NCI-H2196 treated with DMSO at 0.1 percent for 48 hours (cell line): Measurements from ENCODE around the gene SLCO6A1.

Experiments used
- DNase-seq: peaks from one replicate; lab custom pipeline; 2025; ENCODE audit not compliant: unreplicated experiment; lab: John Stamatoyannopoulos, UW

SLCO6A1 gene

GRCh38 chr5:102451082-102451481 lies 47.7 kb downstream of the SLCO6A1 start:
- DNase-seq, result no peak

DNA sequence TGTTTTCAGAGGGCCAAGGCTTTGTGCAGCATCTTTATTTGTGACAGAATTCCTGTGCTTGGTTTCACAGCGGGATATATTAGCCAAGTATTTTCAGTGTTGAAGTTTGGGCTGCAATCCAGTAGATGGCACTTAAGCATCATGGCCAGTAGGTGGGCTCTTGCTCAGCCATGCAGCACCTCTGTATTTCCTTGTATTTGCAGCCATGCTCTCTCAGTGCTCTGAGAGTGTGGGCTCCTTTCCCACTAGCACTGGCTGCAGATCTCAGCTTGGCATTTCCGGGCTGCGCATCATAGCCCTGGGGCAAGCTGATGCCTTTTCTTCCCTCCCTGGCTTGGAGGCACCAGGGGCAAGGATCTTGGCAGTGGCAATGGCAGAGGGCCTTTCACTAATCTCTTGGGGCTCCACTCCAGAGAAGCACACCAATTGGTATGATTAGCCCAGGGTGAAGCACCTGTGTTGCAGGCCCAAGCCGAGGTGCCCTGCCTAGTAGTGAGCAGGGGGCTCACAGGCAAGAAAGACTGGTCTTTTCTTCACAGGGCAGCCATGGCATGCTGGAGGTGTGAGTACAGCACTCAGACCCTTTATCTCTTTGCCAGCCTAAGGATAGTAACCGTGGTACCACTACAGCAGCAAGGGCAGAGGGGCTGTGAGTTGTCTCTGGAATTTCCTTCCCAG lies 48.3 kb downstream of the SLCO6A1 start:
- DNase-seq, result no peak

- no peak for DNase-seq
Observed at GRCh38 chr5:102433473-102433872, 65.3 kb downstream of the SLCO6A1 start.

DNA sequence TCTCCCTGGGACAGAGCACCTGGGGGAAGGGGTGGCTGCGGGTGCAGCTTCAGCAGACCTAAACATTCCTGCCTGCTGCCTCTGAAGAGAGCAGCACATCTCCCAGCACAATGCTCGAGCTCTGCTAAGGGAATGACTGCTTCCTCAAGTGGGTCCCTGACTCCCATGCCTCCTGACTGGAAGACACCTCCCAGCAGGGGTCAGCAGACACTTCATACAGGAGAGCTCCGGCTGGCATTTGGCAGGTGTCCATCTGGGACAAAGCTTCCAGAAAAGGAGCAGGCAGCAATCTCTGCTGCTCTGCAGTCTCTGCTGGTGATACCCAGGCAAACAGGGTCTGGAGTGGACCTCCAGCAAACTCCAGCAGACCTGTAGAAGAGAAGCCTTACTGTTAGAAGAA lies 77.2 kb downstream of the SLCO6A1 start:
- no peak for DNase-seq

DNA sequence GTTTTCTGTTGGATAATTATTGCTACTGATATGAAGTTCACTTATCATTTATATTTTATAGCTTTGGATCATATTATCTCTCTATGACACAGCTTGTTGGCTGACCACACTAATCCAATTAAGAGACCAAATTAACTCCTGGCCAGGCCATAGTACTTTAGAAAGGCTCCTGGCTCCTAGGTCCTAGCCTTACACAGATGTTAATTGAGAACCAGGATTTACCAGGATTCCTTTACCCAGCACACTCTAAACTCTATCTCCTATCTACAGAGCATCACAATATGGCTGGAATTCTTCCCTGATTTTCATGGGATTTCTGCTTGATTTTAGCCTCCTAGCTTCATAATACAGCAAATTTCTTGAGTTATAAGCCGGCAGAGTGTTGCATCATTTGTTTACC lies 80.3 kb downstream of the SLCO6A1 start:
- DNase-seq, result no peak

DNA sequence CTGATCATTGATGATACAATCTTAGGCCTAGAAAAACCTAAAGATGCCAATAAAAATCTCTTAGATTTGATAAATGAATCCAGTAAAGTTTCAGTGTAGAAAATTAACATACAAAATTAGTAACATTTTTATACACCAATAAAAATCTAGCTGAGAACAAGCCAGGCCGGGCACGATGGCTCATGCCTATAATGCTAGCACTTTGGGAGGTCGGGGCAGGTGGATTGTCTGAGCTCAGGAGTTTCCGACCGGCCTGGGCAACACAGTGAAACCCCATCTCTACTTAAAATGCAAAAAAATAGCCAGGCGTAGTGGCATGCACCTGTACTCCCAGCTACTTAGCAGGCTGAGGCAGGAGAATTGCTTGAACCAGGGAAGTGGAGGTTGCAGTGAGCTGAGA lies 84.4 kb downstream of the SLCO6A1 start:
- DNase-seq, result no peak

- DNase-seq, result no peak
Observed at GRCh38 chr5:102388235-102388634, 110.6 kb downstream of the SLCO6A1 start.

DNA sequence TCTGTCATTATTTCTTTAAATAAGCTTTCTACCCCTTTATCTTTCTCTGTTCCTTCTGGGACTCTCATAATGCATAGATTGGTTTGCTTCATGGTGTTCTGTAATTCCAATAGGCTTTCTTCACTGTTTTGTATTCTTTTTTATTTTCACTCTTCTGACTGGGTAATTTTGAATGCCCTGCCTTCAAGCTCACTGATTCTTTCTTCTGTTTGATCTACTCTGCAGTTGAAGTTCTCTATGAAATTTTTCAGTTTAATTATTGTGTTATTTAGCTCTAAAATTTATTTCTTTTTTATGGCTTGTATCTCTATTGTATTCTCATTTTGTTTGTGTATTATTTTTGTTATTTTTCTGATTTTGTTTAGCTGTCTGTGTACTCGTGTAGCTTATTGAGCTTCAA lies 113.4 kb downstream of the SLCO6A1 start:
- DNase-seq, result no peak

- DNase-seq, result no peak
Observed at GRCh38 chr5:102380174-102380573, 118.6 kb downstream of the SLCO6A1 start.

GRCh38 chr5:102375876-102376275 lies 122.9 kb downstream of the SLCO6A1 start:
- no peak for DNase-seq

GRCh38 chr5:102375272-102375671 lies 123.5 kb downstream of the SLCO6A1 start:
- DNase-seq, result no peak

DNA sequence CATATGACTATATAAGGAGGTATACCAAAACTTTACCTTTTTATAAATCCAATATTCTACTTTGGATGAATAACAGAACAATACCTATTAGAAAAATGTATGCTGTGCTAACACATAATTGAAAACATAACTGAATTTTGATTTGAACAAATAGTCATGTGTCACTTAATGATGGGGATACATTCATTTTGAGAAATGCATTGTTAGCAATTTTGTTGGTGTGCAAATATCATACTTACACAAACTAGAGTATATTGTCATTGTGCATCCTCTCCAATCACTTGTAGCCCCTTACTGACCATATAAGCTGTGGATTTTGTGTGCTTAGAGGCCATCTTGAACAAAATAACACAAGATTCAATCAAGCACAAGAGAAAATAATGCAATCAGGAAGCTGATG lies 130.4 kb downstream of the SLCO6A1 start:
- DNase-seq, result no peak

DNA sequence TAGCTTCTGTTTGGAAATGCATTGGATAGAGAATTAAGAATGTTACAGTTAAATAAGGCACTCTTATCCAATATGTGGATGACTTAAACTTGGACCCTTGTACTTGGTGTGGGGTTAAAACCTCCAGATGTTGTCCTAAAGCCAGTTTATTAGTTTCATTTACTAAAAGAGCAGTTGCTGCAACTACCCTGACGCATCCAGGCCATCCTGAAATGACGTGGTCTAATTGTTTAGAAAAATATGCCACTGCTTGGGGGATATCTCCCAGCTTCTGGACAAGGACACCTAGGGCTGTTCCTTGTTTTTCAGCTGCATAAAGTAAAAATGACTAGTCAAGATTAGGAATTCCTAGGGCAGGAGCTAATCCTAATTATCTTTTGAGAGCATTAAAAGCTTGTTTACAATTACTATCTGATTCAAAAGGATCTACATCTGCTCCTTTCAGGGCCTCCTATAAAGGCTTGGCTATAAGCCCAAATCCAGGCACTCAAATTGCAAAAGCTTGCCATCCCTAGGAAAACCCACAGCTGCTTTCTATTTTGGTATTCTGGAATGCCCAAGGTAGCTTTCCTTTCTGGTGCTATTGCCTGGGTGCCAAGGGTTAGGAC lies 157.0 kb downstream of the SLCO6A1 start:
- peak; percentile 15 for DNase-seq

DNA sequence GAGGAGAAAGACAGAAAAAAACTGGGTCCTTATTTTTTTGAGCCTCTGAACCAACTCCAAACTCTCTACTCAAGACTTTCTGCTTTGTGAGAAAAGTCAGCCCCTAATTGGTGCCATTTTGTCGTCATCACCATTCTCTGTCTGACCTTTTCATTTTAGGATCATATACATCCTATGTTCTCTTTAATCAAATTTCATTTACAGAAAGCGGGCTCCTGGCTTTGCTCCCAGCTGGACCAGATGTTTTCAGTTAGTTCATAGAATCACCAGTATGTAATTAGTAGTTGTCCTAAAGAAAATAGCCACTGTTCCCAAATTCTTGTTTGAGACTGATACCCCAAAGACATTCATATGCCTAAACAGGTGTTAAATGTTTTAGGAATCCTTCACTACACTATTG lies 174.1 kb downstream of the SLCO6A1 start:
- DNase-seq, result no peak
